Aorta (tissue), 5 donors: ENCODE results near the gene WFIKKN1. TPM values are rescaled to one million over a fixed set of nuclear protein-coding genes. Genes with fewer than 3 reads are reported as not detected.

Experiments
- ATAC-seq: fragments of 200-7000 bp; cut with Tn5 transposase; one replicate; pipeline ENCODE4 v1.9.1; 2022; ENCODE audit warnings: moderate library complexity; ENCODE audit not compliant: low FRiP score
- DNase-seq, 2 donors: peaks; one replicate each; pipeline ENCODE4 v3.0.0-alpha.2; 2020
- H3K27ac ChIP-seq, 2 donors: one replicate each; pipeline ENCODE4 v1.5.1; 2013; ENCODE audit warnings: low read length in 2 of 2, mild to moderate bottlenecking in 2 of 2, moderate library complexity in 2 of 2, control low read depth in 1 of 2, inconsistent platforms in 1 of 2, low read depth in 1 of 2
- H3K27me3 ChIP-seq, 2 donors: one replicate each; pipeline ENCODE4 v1.6.1; 2013; ENCODE audit warnings: control low read depth in 1 of 2, low read length in 1 of 2, mild to moderate bottlenecking in 1 of 2, moderate library complexity in 1 of 2; ENCODE audit not compliant: insufficient read depth in 2 of 2, control insufficient read depth in 1 of 2
- H3K36me3 ChIP-seq, 2 donors: one replicate each; pipeline ENCODE4 v1.6.1; 2013; ENCODE audit warnings: control low read depth in 1 of 2, low read length in 1 of 2, mild to moderate bottlenecking in 1 of 2; ENCODE audit not compliant: insufficient read depth in 2 of 2, control insufficient read depth in 1 of 2
- H3K4me1 ChIP-seq, 2 donors: one replicate each; pipeline ENCODE4 v1.6.1; 2013; ENCODE audit warnings: low read length in 2 of 2, control low read depth in 1 of 2, mild to moderate bottlenecking in 1 of 2, moderate library complexity in 1 of 2; ENCODE audit not compliant: insufficient read depth in 2 of 2, control insufficient read depth in 1 of 2
- H3K4me3 ChIP-seq, 2 donors: one replicate each; pipeline ENCODE4 v1.5.1; 2013; ENCODE audit warnings: low read length in 2 of 2, control low read depth in 1 of 2, mild to moderate bottlenecking in 1 of 2
- H3K9me3 ChIP-seq: one replicate; pipeline ENCODE4 v1.6.1; 2013; ENCODE audit warnings: mild to moderate bottlenecking, low read length; ENCODE audit not compliant: control insufficient read depth
- WGBS, 2 donors: extraction: QIAGEN DNeasy Blood & Tissue Kit; methylation state at CpG; one replicate each; pipeline ENCODE4 v1.1.7; 2013; 5-methylcytosine and 5-hydroxymethylcytosine counted together
- intact Hi-C, 2 donors: fragments of 100-400 bp; cut with DNase I; formaldehyde crosslinking; loops; one replicate each; pipeline versions ENCODE4 v1.14.2 to v1.15.0; 2022
- polyA plus RNA-seq, 2 donors: library from polyadenylated mRNA; stranded (reverse); fragments of 200-250 nt; gene quantifications; one replicate each; pipeline ENCODE4 v1.2.3, GENCODE V29; 2013
- total RNA-seq, 2 donors: library from RNA; stranded (reverse); fragmentation: NEBNext Ultra II Directional; extraction: Animal tissue kit (Norgen Biotek cat#: 25700); gene quantifications; one replicate each; pipeline ENCODE4 v1.2.1, GENCODE V29; 2021
- donor health status: healthy with polysubstance abuse.
- donor health status: Bipolar disorder and iron deficiency.
- donor health status: DM: no; HTN: no; CAD: no.
- donor health status: DM: no; HTN: no; CAD: no.
- donor health status: DM: yes; HTN: yes; CAD: no.

WFIKKN1 gene
- total and polyA plus RNA-seq, 4 donors = 0.33 to 2.2 (median 0.83) TPM

DNA sequence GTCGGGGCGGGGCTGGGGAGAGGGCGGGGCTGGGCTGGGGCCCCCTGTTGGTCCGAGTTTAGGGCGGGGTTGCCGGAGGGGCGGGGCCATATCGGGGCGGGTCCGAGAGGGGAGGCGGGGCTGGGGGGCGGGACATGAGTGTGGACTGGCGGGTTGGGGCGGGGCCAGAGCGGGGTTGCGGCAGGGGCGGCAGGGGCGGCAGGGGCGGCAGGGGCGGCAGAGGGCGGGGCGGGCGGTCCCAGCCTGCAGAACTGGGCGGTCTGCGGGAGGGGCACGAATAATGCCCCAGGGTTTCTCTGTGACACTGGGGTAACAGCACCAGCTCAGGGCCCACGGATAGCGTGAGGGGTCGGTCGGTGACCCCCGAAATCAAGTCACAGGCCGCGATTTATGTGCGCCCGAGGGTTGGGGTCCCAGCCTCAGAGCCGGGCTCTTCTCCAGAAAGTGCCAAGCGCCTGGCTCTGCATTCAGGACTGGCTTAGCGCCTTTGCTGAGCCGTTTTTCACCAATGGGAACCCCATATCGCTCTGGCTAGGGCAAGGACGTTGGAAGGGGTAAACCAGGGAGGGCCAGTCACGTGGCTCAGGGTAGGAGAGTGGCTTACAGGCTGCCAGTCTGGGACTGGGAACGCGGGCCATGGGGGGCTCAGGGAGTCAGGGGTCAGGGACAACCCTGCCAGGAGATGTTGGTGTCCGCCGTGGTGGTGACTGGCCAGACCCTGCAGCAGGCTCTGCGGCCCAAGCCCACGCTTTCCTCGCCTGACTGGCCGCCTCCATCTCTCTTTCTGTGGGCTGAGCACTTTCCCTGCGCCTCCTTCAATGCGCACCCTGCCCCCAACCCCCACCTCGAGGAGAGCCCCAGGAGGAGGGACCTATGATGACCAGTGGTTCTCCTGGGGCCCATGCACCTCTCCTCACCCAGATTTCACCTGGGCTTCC lies 6.6 kb downstream of the WFIKKN1 start:
- peak; percentile 92 for ATAC-seq
- H3K27me3 ChIP-seq = no peaks in the 10 kb centered on the region
- H3K9me3 ChIP-seq = no peaks in the 10 kb centered on the region
- 15 to 18% methylated on average over 33 to 53 of the region's 53 CpGs for WGBS, 2 donors
- peak overlapping the region; percentile 84 to 86 for H3K4me3 ChIP-seq
- peaks cover 0 to 2% of the 10 kb centered on the region in 2 donors for H3K36me3 ChIP-seq
- H3K4me1 ChIP-seq = no peaks in the 10 kb centered on the region
- peak; percentile 93 to 97 for DNase-seq
- intact Hi-C loops = loop anchor here in 1 of 2 donors (5.0 kb wide), 1 partner anchor 50 kb away; no protein-coding TSS in a partner anchor
- peak overlapping the region in 1 of 2 donors; percentile 43 for H3K27ac ChIP-seq

- intact Hi-C loops = loop anchor here in 1 of 2 donors (5.0 kb wide), 1 partner anchor 51 kb away; no protein-coding TSS in a partner anchor
- 87 to 89% methylated on average over 14 to 15 of the region's 15 CpGs for WGBS, 2 donors
Measured at GRCh38 chr16:638034-638543, 7.3 kb downstream of the WFIKKN1 start.

GRCh38 chr16:638836-639235 lies 8.1 kb downstream of the WFIKKN1 start:
- WGBS, 2 donors = 82 to 85% methylated on average over 9 of the region's 9 CpGs
- Histone ChIP-seq H3K27me3 (no peaks in the 10 kb centered on the region), H3K9me3 (no peaks in the 10 kb centered on the region), H3K27ac (no peak overlapping the region), H3K4me1 (no peaks in the 10 kb centered on the region), H3K36me3 (no peaks in the 10 kb centered on the region), H3K4me3 (no peak overlapping the region)
- ATAC-seq (no peak), DNase-seq (no peak)
- intact Hi-C loops = loop anchor here in 1 of 2 donors (5.0 kb wide), 1 partner anchor 52 kb away; no protein-coding TSS in a partner anchor

More at GRCh38 chr16:638034-638543, 7.3 kb downstream of the WFIKKN1 start:
- DNase-seq (no peak), ATAC-seq (no peak)
- H3K36me3 ChIP-seq = peaks cover 0 to 2% of the 10 kb centered on the region in 2 donors
- H3K4me1 ChIP-seq = no peaks in the 10 kb centered on the region
- no peaks in the 10 kb centered on the region for H3K9me3 ChIP-seq
- no peak overlapping the region for H3K4me3 ChIP-seq
- H3K27ac ChIP-seq = no peak overlapping the region
- no peaks in the 10 kb centered on the region for H3K27me3 ChIP-seq

DNA sequence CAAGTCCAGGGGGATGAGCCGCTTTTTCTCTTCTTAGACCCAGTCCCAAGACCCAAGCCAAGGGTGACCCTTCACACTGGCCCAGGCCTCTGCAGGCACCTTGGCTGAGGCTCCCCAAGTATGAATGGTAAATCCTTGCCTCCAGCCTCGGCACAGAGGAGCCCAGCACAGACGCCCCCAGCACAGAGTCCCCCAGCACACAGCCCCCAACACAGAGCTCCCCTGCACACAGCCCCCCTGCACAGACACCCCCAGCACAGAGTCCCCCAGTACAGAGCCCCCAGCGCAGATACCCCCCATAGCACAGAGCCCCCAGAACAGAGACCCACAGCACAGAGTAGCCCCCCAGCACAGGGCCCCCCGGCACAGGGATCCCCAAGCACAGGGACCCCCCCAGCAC lies 9.8 kb downstream of the WFIKKN1 start:
- no peak for ATAC-seq
- Histone ChIP-seq H3K4me3 (no peak overlapping the region), H3K27ac (no peak overlapping the region), H3K36me3 (no peaks in the 10 kb centered on the region), H3K27me3 (no peaks in the 10 kb centered on the region), H3K4me1 (no peaks in the 10 kb centered on the region), H3K9me3 (no peaks in the 10 kb centered on the region)
- intact Hi-C loops = no loop called here
- WGBS, 2 donors = 92% methylated on average over 5 of the region's 5 CpGs
- no peak for DNase-seq

DNA sequence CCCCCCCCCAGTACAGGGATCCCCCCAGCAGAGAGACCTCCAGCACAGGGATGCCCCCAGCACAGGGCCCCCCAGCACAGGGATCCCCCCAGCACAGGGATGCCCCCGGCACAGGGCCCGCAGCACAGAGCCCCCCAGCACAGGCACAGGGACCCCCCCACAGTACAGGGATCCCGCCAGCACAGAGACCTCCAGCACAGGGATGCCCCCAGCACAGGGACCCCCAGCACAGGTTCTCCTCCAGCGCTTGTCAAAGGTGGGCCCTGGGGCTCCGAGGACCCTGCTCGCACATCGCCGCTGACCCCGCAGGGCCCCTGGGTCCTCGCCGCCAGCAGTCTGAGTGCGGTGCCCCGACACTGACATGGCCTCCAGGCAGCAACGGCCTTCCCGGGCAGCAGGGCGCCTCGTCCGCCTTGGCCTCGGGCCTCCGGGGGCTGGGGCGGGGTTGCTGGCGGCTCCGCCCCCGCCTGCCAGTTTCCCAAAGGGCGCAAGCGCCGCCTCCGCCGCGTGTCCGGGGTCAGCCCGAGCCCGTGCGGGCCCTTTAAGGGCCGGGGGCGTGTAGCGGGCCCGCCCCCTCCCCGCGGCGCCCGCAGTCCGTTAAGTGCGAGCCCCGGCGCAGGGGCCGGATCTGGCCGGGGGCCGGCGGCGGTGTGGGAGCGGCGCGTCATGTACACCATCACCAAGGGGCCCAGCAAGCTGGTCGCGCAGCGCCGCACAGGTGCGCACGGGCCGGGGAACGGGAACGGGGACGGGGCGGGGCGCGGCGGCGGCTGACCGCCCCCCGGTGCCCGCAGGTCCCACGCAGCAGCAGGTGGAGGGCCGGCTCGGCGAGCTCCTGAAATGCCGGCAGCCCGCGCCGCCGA lies 10.8 kb downstream of the WFIKKN1 start, which contains the start of gene MCRIP2:
Gene MCRIP2 (plus strand): TSS at position 503 of the 863 bp plus-strand sequence. CDS start 164 bp downstream, at position 667.
- peak; percentile 93 for DNase-seq
- H3K4me3 ChIP-seq = peak within 1 kb of the TSS; percentile 46 to 80
- no peaks in the 10 kb centered on the region for H3K4me1 ChIP-seq
- intact Hi-C loops = no loop called here
- 2% methylated on average over 43 to 81 of the region's 81 CpGs for WGBS, 2 donors
- ATAC-seq = peak; percentile 65
- peak within 1 kb of the TSS in 1 of 2 donors; percentile 26 for H3K27ac ChIP-seq
- no peaks in the 10 kb centered on the region for H3K27me3 ChIP-seq
- no peaks in the 10 kb centered on the region for H3K9me3 ChIP-seq
- no peaks in the 10 kb centered on the region for H3K36me3 ChIP-seq

DNA sequence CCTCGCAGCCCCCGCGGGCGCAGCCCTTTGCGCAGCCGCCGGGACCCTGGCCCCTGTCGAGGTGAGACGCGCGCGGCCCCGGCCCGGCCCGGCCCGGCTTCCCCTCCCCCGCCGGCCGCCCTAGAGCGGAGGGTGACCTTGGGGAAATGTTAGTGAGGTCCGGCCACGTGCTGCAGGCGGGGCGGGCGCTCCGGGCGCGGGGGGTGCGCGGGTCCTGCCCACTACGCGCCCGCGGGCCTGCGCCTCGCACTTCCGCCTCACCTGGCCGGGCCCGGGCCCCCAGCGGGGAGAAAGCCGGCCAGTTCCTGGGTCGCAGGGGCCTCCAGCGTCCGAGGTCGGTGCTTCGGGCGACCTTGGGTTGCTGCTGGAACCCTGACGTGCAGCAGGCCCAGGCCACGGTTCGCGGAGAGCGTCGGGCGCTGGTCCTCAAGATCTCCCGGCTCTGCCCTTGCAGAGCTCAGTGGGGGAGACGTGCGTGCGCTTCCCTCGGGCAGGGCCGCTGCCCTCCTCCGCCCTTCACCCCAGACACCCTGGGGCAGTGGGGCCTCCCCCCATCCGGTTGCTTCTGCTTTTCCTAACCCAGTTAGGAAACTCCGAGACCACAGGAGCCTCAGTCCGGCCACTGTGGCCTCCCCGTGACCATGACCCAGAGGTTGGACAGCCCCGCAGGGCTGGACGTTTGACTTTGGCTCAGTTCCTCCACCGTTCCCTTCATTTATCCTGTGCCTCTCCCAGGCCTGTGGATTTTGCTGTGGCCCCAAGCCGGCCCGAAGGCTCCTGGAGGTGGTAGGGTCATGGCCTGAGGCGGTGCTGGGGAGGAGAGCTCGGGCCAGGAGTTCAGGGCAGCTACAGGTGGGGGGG lies 11.6 kb downstream of the WFIKKN1 start:
- ATAC-seq (no peak), DNase-seq (peak in 1 of 2 donors; percentile 79)
- Histone ChIP-seq H3K9me3 (no peaks in the 10 kb centered on the region), H3K27me3 (no peaks in the 10 kb centered on the region), H3K4me3 (peak overlapping the region; percentile 46 to 80), H3K36me3 (no peaks in the 10 kb centered on the region), H3K4me1 (no peaks in the 10 kb centered on the region), H3K27ac (no peak overlapping the region)
- WGBS, 2 donors = 7 to 14% methylated on average over 56 to 72 of the region's 72 CpGs
- intact Hi-C loops = no loop called here

DNA sequence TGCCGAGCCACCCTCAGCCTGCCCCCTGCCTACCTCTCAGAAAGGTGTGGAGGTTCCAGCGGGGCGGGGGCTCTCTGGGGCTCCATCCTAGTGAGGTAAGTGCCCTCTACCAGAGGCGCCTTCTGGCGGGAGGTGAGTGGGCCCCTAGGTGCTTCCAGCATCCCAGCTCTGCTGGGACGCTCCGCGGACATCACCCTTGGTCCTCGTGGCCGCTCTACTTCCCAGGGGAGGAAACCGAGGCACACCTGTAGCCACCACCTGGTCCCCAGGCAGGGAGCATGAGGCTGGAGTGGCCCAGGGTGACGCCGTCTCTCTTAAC lies 12.2 kb downstream of the WFIKKN1 start:
- ATAC-seq = no peak
- intact Hi-C loops = no loop called here

GRCh38 chr16:644556-644955 lies 13.8 kb downstream of the WFIKKN1 start:
- 88 to 90% methylated on average over 12 of the region's 12 CpGs for WGBS, 2 donors
- Histone ChIP-seq H3K36me3 (no peaks in the 10 kb centered on the region), H3K4me3 (no peak overlapping the region), H3K4me1 (no peaks in the 10 kb centered on the region), H3K9me3 (no peaks in the 10 kb centered on the region), H3K27ac (no peak overlapping the region), H3K27me3 (no peaks in the 10 kb centered on the region)
- intact Hi-C loops = no loop called here
- DNase-seq (no peak), ATAC-seq (no peak)

More for the DNA sequence above, 12.2 kb downstream of the WFIKKN1 start:
- WGBS, 2 donors = 93 to 95% methylated on average over 13 of the region's 13 CpGs
- Histone ChIP-seq H3K4me3 (no peak overlapping the region), H3K4me1 (no peaks in the 10 kb centered on the region), H3K27ac (no peak overlapping the region), H3K9me3 (no peaks in the 10 kb centered on the region), H3K27me3 (no peaks in the 10 kb centered on the region), H3K36me3 (no peaks in the 10 kb centered on the region)
- no peak for DNase-seq
